ENCODE results near the gene PRELP. TPM values are rescaled to one million over a fixed set of nuclear protein-coding genes. Genes with fewer than 3 reads are reported as not detected.

The PRELP gene
- total and polyA plus RNA-seq, 9 of the 15 experiments (the other 6 are each of a cell fraction or from before 2014, with no cell fraction given) = 0.04 TPM; not detected in 8

DNA sequence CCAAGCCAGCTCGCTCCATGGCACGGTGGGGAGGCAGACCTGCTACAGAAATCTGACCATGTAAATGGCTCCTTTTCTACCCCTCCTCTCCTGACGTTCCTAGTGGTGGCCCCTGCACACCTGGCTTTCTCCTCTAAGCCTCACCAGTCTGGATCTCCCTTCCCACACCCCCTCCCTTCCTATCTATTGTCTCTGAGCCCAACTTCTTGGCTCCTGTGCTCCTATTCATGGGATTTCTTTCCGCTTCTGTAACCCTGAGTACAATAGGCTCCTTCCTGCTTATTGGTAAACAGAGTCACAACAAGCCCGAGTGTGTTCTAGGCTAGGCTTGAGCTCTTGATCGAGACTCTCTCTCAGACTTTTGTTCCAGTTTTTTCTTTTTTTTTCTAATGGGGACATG lies 35.9 kb downstream of the PRELP start:
- Histone ChIP-seq H4K20me1 (replicated peaks; ENCODE audit: control insufficient read depth, insufficient read depth, low read length) (peaks cover 4% of the 10 kb centered on the region; the same call in 1 of the 2 replicates), H3K9ac (ENCODE audit: insufficient read depth in 1 of 2, low read depth in 2 of 2, low read length in 2 of 2) (no peak overlapping the region), H3K79me2 (ENCODE audit: control insufficient read depth, insufficient read depth, low read length) (no peaks in the 10 kb centered on the region), H3K9me1 (ENCODE audit: control insufficient read depth, insufficient read depth, low read length) (no peaks in the 10 kb centered on the region), H2AFZ (ENCODE audit: low read depth, low read length) (no peak overlapping the region), H3K9me3 (replicated peaks; ENCODE audit: control insufficient read depth, insufficient read depth, low read depth, low read length) (no peaks in the 10 kb centered on the region; the same call in 1 of the 2 replicates), H3K4me3 (no peak overlapping the region), H3K27me3 (ENCODE audit: control insufficient read depth in 2 of 2, insufficient read depth in 2 of 2, low read length in 2 of 2) (peaks cover 57 to 87% of the 10 kb centered on the region in 2 experiments), H3K4me2 (ENCODE audit: insufficient read depth, low read length) (no peak overlapping the region), H3K4me1 (replicated peaks in 1 of 2; ENCODE audit: control insufficient read depth in 2 of 2, insufficient read depth in 2 of 2, low read length in 2 of 2) (no peaks in the 10 kb centered on the region), H3K27ac (ENCODE audit: extremely low read depth, low read depth, low read length) (no peak overlapping the region), H3K36me3 (ENCODE audit: control insufficient read depth, insufficient read depth, low read length) (no peaks in the 10 kb centered on the region)
- no peak for FAIRE-seq
- no peak for DNase-seq (ENCODE audit: extremely low read depth in 1 of 4, low spot score in 3 of 4)
- in situ Hi-C loops (cut with MboI) = no loop called here
- ChIA-PET CTCF (ENCODE audit: low intra/inter-chr PET ratio) (no interaction called here), POLR2A (no interaction called here)
- ATAC-seq = no peak
- no TSS peak for BruUV-seq (replicated peaks)
- WGBS (ENCODE audit: insufficient coverage, low coverage, missing lambda C conversion rate) = 2% methylated on average over 6 of the region's 6 CpGs
- intact Hi-C loops (cut with micrococcal nuclease) = no loop called here
- TF ChIP-seq GATAD2A (IDR thresholded peaks at IDR 0.05) = no peak
- TF ChIP-seq, protein P1, sequence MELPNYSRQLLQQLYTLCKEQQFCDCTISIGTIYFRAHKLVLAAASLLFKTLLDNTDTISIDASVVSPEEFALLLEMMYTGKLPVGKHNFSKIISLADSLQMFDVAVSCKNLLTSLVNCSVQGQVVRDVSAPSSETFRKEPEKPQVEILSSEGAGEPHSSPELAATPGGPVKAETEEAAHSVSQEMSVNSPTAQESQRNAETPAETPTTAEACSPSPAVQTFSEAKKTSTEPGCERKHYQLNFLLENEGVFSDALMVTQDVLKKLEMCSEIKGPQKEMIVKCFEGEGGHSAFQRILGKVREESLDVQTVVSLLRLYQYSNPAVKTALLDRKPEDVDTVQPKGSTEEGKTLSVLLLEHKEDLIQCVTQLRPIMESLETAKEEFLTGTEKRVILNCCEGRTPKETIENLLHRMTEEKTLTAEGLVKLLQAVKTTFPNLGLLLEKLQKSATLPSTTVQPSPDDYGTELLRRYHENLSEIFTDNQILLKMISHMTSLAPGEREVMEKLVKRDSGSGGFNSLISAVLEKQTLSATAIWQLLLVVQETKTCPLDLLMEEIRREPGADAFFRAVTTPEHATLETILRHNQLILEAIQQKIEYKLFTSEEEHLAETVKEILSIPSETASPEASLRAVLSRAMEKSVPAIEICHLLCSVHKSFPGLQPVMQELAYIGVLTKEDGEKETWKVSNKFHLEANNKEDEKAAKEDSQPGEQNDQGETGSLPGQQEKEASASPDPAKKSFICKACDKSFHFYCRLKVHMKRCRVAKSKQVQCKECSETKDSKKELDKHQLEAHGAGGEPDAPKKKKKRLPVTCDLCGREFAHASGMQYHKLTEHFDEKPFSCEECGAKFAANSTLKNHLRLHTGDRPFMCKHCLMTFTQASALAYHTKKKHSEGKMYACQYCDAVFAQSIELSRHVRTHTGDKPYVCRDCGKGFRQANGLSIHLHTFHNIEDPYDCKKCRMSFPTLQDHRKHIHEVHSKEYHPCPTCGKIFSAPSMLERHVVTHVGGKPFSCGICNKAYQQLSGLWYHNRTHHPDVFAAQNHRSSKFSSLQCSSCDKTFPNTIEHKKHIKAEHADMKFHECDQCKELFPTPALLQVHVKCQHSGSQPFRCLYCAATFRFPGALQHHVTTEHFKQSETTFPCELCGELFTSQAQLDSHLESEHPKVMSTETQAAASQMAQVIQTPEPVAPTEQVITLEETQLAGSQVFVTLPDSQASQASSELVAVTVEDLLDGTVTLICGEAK (IDR thresholded peaks at IDR 0.05) = no peak
- TF ChIP-seq, protein P1 (CRISPR knock-in tag; IDR thresholded peaks at IDR 0.05) = no peak
- no peak for TF ChIP-seq PRPF4 (IDR thresholded peaks at IDR 0.05; ENCODE audit: insufficient read depth, low read depth, low read length, poor library complexity, severe bottlenecking)
- TF ChIP-seq, protein P2, sequence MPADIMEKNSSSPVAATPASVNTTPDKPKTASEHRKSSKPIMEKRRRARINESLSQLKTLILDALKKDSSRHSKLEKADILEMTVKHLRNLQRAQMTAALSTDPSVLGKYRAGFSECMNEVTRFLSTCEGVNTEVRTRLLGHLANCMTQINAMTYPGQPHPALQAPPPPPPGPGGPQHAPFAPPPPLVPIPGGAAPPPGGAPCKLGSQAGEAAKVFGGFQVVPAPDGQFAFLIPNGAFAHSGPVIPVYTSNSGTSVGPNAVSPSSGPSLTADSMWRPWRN (IDR thresholded peaks at IDR 0.05; ENCODE audit: low read depth) = no peak
- TF ChIP-seq, protein P3, sequence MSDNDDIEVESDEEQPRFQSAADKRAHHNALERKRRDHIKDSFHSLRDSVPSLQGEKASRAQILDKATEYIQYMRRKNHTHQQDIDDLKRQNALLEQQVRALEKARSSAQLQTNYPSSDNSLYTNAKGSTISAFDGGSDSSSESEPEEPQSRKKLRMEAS (CRISPR knock-in tag; IDR thresholded peaks at IDR 0.05) = no peak
- TF ChIP-seq, protein P4, sequence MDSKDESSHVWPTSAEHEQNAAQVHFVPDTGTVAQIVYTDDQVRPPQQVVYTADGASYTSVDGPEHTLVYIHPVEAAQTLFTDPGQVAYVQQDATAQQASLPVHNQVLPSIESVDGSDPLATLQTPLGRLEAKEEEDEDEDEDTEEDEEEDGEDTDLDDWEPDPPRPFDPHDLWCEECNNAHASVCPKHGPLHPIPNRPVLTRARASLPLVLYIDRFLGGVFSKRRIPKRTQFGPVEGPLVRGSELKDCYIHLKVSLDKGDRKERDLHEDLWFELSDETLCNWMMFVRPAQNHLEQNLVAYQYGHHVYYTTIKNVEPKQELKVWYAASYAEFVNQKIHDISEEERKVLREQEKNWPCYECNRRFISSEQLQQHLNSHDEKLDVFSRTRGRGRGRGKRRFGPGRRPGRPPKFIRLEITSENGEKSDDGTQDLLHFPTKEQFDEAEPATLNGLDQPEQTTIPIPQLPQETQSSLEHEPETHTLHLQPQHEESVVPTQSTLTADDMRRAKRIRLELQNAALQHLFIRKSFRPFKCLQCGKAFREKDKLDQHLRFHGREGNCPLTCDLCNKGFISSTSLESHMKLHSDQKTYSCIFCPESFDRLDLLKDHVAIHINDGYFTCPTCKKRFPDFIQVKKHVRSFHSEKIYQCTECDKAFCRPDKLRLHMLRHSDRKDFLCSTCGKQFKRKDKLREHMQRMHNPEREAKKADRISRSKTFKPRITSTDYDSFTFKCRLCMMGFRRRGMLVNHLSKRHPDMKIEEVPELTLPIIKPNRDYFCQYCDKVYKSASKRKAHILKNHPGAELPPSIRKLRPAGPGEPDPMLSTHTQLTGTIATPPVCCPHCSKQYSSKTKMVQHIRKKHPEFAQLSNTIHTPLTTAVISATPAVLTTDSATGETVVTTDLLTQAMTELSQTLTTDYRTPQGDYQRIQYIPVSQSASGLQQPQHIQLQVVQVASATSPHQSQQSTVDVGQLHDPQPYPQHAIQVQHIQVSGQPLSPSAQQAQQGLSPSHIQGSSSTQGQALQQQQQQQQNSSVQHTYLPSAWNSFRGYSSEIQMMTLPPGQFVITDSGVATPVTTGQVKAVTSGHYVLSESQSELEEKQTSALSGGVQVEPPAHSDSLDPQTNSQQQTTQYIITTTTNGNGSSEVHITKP (IDR thresholded peaks at IDR 0.05; ENCODE audit: partially characterized antibody) = no peak
- no peak for TF ChIP-seq ARNT (IDR thresholded peaks at IDR 0.05)
- no peak for TF ChIP-seq XRCC4 (IDR thresholded peaks at IDR 0.05; ENCODE audit: extremely low read depth, insufficient read depth, insufficient read length)
